ENCODE results near the gene RBKS.
A peak's percentile ranks its signal among the peaks of the same experiment; 100 is the strongest.

Gene RBKS

DNA sequence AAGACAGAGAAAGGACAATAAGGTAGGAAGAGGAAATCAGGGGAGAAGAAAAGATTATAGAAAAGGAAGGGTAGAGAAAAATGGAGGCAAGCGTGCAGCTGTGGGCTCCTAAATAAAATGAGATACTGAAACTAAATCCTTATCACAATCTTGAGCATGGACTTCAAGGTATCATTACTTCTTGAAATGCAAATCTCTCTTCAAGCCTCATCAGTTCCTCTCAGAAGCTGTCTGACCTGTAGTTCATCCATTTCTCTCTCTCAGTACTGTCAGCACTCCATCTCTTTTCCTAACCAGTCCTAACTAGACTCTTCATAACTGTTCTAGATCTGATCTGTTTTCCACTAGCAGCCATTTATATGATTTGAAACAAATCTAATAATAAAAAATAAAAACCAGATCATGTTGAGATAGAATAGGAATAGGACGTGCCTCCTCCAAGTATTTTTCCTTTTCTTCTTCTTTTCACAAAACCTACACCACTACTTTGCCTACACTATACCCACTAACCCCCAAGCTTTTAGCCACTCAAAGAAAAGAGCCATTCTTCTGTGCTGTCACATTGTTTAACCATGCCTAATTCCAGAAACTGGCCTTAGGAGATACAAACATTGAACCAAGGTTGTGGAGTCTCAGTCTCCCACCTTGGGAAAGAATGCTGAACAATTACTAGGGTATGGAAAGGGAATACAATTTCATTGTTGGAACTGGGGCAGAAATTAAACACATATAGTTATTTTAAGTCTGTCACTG, 21.4 kb upstream of the RBKS start:
- DNase-seq: no peak
- in situ Hi-C loops (cut with HindIII; ENCODE audit: low pct_ligation_motif_present, low pct_unique_long_range_greater_than_20kb, low sequenced_read_pairs): no loop called here

DNA sequence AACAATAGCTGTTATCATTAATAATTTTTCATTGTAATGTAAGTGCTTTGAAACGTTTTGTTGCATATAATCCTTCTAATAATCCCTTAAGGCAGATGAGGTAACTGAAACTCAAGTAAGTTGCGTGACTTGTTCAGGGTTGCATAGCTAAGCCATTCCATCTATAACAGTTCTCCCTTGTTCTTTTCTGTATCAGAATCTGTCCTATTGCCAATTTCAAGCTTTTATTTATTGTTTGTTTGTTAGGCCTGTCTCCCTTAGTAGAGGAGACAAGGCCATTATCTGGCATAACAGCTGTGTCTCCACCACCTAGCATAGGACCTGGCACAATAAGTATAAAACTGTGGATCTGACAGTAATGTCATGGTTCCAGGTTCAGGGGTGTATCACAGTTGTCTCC, 19.7 kb upstream of the RBKS start:
- in situ Hi-C loops (cut with HindIII; ENCODE audit: low pct_ligation_motif_present, low pct_unique_long_range_greater_than_20kb, low sequenced_read_pairs): no loop called here
- no peak for DNase-seq

DNA sequence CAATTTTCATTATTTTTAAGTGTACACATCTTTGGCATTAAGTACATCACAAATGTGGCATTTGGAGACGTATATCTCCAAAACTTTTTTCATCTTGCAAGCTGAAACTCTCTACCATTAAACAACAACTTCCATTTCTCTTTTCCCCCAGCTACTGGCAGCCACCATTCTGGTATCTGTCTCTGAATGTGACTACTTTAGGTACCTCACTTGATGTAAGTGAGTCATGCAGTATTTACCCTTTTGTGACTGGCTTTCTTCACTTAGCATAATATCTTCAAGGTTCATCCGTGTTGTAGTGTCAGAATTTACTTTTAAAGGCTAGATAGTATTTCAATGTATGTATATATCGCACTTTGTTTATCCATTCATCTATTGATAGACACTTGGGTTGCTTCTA, 17.4 kb upstream of the RBKS start:
- in situ Hi-C loops (cut with HindIII; ENCODE audit: low pct_ligation_motif_present, low pct_unique_long_range_greater_than_20kb, low sequenced_read_pairs): no loop called here
- no peak for DNase-seq

DNA sequence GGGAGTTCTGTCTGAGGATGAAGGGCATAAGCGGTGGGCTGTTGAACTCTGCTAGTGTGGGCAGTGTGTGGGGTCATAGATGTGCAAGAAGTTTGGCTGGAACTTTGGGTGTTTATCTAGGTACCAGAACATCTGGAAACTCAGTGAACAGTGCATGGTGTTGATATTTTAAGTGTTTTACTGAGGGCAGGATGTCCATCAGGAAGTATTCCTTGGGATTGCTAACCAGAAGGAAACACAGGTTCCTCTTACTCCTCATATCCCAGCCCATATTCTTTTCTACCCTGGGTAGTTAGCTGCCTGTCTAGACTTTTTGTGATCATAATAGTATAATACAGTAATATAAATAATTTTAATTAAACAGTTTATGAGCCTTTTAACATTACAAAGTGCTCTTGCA, 15.9 kb upstream of the RBKS start:
- in situ Hi-C loops (cut with HindIII; ENCODE audit: low pct_ligation_motif_present, low pct_unique_long_range_greater_than_20kb, low sequenced_read_pairs): no loop called here
- no peak for DNase-seq

DNA sequence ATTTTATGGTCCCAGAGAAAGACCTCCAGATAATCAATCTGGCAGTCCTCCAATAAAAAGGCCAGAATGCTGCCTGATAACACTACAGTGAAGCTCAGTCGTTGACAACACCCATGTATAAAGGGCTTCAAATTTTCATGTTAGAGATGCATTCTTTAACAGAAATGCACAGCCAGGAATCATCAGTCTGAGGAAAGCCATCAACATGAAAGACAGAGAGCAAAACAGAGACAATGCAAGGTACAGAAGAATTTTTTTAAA, 14.1 kb upstream of the RBKS start:
- in situ Hi-C loops (cut with HindIII; ENCODE audit: low pct_ligation_motif_present, low pct_unique_long_range_greater_than_20kb, low sequenced_read_pairs): no loop called here
- DNase-seq: no peak

DNA sequence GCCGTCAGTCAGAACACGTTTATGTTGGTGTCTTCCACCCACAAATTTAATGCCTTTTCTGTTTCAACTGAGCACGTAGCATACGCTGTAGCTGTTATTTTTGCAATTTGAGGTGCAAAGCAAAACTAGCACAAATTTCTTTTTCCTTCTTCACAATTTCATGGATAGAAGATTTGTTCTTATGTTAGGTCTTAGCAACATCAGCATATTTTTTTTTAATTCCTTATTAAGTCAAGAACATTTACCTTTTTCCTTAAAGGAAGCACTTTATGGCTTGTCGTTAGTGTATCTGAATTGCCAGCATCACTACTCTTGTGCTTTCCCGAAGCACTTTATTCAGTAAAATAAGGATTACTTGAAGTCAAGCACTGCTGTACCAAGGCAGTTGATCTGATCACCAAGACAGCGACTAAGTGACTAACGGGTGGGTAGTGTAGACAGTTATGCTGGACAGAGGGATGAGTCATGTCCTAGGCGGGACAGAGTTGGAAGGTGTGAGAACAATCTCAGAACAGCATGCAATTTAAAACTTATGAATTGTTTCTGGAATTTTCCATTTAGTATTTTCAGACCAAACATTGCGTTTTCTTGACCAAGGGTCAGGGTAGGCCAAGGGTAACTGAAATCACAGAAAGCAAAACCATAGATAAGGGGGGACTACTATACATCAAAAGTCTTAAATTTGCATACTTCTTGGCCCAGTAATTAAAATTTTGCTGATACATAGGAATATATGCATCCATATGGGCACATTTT, 13.6 kb upstream of the RBKS start:
- no peak for DNase-seq
- in situ Hi-C loops (cut with HindIII; ENCODE audit: low pct_ligation_motif_present, low pct_unique_long_range_greater_than_20kb, low sequenced_read_pairs): no loop called here

DNA sequence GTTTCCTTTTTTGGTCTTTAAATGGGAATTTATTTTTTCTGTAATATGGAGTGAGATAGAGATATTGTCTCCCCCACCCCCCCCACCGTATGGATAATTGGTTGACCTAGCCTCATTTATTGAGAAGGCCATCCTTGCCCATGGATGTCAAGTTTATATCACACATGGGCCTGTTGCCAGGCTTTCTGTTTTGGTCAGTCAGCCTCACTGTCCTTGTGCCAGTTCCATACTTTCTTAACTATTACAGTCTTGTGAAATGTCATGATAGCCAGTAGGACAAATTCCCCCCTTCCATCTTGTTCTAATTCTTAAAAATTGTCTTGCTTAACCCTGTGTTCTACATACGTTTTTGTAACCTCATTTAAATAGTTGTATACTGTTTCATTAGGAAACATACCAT, 12.8 kb upstream of the RBKS start:
- no peak for DNase-seq
- in situ Hi-C loops (cut with HindIII; ENCODE audit: low pct_ligation_motif_present, low pct_unique_long_range_greater_than_20kb, low sequenced_read_pairs): no loop called here

DNA sequence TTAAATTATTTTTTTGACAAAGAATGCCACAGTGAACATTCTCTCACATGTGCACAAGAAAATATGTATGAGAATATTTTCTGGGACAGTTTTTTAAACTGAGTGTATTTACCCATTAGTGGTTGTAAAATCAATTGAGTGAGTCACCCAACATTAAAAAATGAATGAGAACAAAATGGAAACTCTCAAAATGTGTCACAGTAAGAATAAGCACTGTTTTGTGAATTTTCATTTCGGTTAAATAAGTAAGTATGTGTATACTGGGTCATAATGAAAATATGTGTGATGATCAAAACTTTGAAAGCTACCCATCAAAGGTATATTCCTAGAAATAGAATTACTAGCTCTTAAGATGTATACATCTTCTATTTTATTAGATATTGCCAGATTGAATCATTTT, 11.9 kb upstream of the RBKS start:
- no peak for DNase-seq
- in situ Hi-C loops (cut with HindIII; ENCODE audit: low pct_ligation_motif_present, low pct_unique_long_range_greater_than_20kb, low sequenced_read_pairs): no loop called here

DNA sequence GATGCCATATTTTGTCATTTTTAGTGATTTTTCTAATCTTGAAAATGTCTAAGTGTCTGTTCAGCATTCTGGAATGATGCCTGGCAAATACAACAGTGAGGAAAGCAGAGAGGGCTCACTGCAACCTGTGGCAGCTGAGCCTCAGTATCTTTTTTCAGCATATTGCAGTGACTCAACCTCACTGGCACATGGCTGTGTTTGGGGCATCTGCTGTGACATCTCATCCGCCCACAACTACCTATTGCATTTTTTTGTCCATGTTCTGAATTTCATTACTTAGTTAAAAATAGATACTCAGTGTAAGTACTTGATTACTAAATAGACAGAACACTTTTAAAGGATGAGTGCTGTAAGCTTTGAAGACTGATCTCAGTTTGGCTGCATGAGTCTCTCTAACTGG, 11.0 kb upstream of the RBKS start:
- in situ Hi-C loops (cut with HindIII; ENCODE audit: low pct_ligation_motif_present, low pct_unique_long_range_greater_than_20kb, low sequenced_read_pairs): no loop called here
- no peak for DNase-seq

DNA sequence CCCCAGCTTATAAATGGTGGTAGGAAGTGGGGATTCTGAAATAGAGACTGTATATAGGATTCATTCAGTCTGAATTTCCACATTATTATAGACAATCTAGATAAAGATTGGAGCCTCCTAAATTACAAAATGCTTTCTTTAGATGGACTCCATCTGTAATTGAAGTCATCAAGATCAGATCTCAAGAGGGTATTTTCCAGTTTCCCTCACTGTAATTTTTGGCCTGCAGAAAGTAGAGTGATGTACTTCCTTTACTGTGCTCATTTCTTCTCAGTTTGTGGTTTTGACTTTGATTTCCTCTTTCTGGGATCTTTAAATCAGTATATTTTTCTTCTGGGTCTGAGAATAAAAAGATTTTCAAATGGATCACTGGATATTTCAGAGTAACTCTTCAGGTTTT, 7.5 kb upstream of the RBKS start:
- in situ Hi-C loops (cut with HindIII; ENCODE audit: low pct_ligation_motif_present, low pct_unique_long_range_greater_than_20kb, low sequenced_read_pairs): no loop called here
- no peak for DNase-seq

DNA sequence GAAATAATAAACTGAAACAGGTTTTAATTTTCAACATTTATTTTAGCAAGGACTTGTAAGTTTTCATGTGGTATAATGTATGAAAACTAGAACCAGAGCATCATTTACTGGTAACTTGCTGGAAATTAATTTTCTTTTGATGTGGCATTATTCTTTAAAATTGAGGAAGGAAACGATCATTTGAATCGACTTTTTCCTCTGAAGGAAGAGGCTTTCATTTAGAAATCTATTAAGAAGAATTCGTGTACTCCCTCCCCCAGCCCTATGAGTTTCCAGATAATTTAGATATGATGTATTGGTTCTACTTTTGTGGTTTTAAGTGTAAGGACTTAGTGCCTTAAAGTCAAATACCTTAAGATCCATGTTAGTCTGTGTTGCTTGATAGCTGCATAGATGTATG, 2.8 kb upstream of the RBKS start:
- in situ Hi-C loops (cut with HindIII; ENCODE audit: low pct_ligation_motif_present, low pct_unique_long_range_greater_than_20kb, low sequenced_read_pairs): no loop called here
- no peak for DNase-seq

DNA sequence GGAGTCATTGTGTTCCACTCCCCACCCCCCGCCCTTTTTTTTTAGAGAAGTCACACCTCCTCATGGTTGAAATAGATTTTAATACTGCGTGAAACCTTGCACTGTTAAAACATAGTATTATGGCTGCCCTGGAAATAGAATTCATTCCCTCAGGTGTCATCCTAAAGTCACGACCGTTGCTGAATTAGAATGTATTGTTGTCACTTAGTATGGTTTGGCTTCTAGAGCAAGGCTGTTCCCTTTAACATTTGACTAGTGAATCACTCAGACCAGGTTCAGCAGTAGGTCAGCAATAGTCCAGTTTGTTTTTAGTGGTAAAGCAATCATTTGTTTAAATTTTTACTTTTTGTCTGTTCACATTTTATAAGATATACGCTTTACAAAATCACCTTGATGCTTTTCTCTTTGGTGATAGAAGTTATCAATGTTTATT, 1.5 kb upstream of the RBKS start:
- DNase-seq: peak; percentile 48
- in situ Hi-C loops (cut with HindIII; ENCODE audit: low pct_ligation_motif_present, low pct_unique_long_range_greater_than_20kb, low sequenced_read_pairs): no loop called here

DNA sequence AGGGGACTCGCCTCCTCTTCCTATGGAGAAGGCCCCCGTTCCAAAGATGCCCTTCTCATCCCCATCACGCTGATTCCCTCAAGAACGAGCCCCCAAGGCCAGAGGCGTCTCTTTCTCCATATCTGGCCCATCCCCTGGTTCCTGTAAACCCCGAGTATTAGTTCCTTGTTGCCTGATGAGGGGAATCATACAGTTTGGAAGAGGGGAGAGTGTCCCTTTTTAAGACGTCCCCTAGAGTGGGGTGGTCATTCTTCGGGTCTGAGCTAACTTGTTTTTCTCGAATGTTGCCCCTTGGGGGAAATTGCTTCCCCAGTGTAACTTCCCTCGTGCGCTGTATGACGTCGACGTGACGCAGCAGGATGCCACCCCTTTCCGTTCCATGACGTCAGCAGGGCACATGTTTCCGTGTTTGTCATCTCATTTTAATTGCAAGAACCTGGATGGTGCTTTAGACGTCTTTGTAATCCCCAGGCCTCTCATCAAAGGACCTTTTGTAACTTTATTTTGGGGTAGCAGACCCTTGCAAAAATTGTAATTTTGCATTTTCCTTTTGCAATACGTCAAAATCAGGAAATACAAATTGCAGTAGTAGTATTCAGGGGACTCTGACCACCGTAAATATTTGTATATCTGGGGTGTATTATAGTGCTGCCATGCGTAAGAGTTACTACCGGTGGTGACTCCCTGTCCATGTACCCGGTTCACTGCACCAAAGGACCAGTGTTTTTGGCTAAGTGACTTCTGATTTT, 911 bp upstream of the RBKS start:
- in situ Hi-C loops (cut with HindIII; ENCODE audit: low pct_ligation_motif_present, low pct_unique_long_range_greater_than_20kb, low sequenced_read_pairs): no loop called here
- peak; percentile 84 for DNase-seq

DNA sequence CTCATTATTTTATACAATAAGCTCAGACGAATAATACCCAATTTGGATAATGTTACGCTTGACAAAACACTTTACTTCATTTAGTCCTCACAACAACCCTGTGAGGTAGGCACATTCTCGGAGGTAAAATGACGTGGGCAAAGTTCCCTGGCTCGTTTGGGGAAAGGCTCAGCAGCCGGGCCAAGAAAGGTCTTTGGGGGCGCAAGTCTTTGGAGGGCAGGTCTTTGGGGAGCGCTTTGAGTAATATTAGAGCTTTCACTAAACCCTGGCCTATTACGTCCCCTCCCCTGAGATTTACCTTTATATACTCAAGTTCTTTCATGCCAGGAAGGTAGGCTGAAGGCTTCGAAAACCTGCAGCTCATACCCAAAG, 427 bp downstream of the RBKS start:
- DNase-seq: peak; percentile 75
- in situ Hi-C loops (cut with HindIII; ENCODE audit: low pct_ligation_motif_present, low pct_unique_long_range_greater_than_20kb, low sequenced_read_pairs): no loop called here

DNA sequence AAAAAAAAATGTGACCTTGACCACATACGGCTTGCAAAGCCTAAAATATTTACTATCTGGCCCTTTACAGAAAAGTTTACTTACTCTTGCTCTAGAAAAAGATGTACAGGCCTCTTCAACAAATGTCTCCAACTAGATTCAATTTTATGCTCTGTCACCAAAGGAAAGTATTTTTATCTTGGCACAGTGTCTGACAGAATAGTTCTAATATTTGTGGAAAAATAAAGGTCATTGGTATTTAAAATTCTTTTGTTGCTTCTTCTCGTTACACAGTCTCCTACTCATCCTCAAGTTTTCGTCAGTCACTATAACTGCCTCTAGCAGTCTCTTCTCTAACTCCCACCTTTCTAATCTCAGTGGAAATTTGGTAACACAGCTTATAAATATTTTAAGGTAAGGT, 1.4 kb downstream of the RBKS start:
- in situ Hi-C loops (cut with HindIII; ENCODE audit: low pct_ligation_motif_present, low pct_unique_long_range_greater_than_20kb, low sequenced_read_pairs): no loop called here
- peak; percentile 25 for DNase-seq

DNA sequence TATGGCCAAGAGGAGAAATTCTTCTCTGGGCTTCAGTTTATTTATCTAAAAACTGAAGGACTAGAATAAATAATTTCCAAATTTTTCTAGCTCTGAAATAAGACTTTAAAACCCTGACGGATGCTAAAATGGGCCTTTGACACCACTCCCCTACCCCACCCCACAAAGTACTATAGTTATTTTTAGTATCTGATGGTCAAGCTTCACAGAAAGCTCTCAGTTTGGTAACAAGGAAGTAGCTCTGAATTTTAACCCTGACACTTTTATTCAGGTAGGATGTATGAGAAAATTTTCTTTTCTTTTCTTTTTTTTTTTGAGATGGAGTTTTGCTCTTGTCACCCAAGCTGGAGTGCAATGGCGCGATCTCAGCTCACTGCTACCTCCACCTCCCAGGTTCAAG, 2.4 kb downstream of the RBKS start:
- in situ Hi-C loops (cut with HindIII; ENCODE audit: low pct_ligation_motif_present, low pct_unique_long_range_greater_than_20kb, low sequenced_read_pairs): no loop called here
- no peak for DNase-seq

DNA sequence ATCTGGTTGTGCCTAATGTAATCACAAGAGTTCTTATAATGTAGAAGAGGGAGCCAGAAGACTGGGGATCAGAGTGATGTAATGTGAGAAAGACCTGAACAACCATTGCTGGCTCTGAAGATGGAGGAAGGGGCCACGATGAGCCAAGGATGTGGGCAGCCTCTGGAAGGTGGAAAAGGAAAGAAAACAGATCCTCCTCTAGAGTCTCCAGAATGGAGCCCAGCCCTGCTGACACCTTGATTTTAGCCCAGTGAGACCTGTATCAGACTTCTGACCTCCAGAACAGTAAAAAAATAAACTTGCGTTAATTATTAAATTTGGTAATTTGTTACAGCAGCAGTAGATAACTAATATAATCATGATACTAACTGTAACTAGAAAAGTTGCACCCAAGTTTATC, 3.1 kb downstream of the RBKS start:
- in situ Hi-C loops (cut with HindIII; ENCODE audit: low pct_ligation_motif_present, low pct_unique_long_range_greater_than_20kb, low sequenced_read_pairs): no loop called here
- DNase-seq: no peak

DNA sequence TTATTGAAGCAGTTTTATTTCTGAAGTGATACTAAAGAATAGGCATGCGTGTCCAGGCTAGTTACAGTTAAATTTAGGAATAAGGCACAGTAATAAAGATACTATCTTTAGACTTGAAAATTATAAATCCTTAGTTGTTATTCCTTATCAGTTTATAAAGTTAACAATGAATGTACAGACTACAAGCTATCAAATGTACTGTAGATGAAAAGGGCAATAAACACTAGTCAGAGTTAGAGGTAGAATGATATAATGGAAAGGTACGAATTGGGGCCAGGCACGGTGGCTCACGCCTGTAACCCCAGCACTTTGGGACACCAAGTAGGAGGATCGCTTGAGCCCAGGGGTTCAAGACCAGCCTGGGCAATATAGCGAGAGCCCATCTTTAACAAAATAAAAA, 3.9 kb downstream of the RBKS start:
- in situ Hi-C loops (cut with HindIII; ENCODE audit: low pct_ligation_motif_present, low pct_unique_long_range_greater_than_20kb, low sequenced_read_pairs): no loop called here
- no peak for DNase-seq

DNA sequence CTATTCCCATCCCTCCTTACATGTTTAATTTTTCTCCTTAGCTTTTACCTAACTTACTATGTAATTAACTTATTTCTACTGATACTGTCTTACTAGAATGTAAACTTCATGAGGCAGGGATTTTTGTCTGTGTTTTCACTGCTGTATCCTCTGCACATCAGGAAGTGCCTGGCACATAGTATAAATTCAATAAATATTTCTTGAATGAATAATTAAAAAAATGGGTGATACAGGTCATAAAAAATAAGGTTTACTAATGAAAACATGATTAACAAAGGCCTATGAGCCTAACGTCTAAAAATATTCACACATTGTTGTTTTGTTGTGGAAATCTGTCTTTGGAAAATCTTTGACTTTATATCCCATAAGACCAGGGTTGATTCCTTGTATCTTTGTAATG, 4.5 kb downstream of the RBKS start:
- in situ Hi-C loops (cut with HindIII; ENCODE audit: low pct_ligation_motif_present, low pct_unique_long_range_greater_than_20kb, low sequenced_read_pairs): no loop called here
- no peak for DNase-seq

DNA sequence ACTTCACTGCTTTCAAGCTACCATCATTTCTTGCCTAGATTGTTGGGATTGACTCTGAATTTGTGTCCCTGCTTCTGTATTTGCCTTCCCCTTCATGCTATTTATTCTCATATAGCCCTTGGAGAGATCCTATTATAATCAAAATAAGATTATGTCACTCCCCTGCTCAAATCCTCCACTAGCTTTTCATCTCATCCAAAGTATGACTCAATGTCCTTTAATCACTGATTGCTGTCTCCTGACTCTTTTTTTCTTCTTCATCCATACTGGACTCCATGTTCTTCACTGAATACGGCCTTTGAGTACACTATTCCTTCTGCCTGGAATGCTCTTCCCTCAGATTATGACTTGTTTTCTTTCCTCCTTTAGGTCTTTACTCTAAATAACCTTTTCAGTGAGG, 5.0 kb downstream of the RBKS start:
- in situ Hi-C loops (cut with HindIII; ENCODE audit: low pct_ligation_motif_present, low pct_unique_long_range_greater_than_20kb, low sequenced_read_pairs): no loop called here
- DNase-seq: peak; percentile 24
